CD14-positive monocyte (primary cell): ENCODE measurements around the gene GLT6D1. TPM values are rescaled to one million over a fixed set of nuclear protein-coding genes. Genes with fewer than 3 reads are reported as not detected.

Experiments
- DNase-seq, 3 donors: peaks; one replicate each; pipeline ENCODE4 v3.0.0-alpha.2; 2011 to 2022
- H2AFZ ChIP-seq: 2 replicates; pipeline ENCODE4 v1.6.0; 2012; ENCODE audit warnings: mild to moderate bottlenecking, low read depth, low read length, inconsistent platforms; ENCODE audit not compliant: insufficient read depth, poor library complexity, severe bottlenecking
- H3K27ac ChIP-seq, 2 donors: 1 replicate in 1 of 2; 2 replicates in 1 of 2; pipeline ENCODE4 v1.5.1; 2012 to 2013; ENCODE audit warnings: low read length in 2 of 2, control low read depth in 1 of 2, inconsistent platforms in 1 of 2, low read depth in 1 of 2, mild to moderate bottlenecking in 1 of 2
- H3K27me3 ChIP-seq, 2 donors: one replicate each; pipeline versions ENCODE4 v1.6.0 to v1.6.1; 2011 to 2013; ENCODE audit warnings: low read length in 2 of 2; ENCODE audit not compliant: control insufficient read depth in 2 of 2, insufficient read depth in 2 of 2
- H3K36me3 ChIP-seq, 2 donors: replicated peaks in 1 of 2; 1 replicate in 1 of 2; 2 replicates in 1 of 2; pipeline versions ENCODE4 v1.5.1 to v1.6.1; 2012 to 2013; ENCODE audit warnings: low read length in 2 of 2, control low read depth in 1 of 2, inconsistent platforms in 1 of 2, mild to moderate bottlenecking in 1 of 2; ENCODE audit not compliant: insufficient read depth in 2 of 2, control insufficient read depth in 1 of 2
- H3K4me1 ChIP-seq, 2 donors: 1 replicate in 1 of 2; 2 replicates in 1 of 2; pipeline versions ENCODE4 v1.5.1 to v1.6.1; 2012 to 2013; ENCODE audit warnings: low read length in 2 of 2, control low read depth in 1 of 2, inconsistent platforms in 1 of 2, mild to moderate bottlenecking in 1 of 2, moderate library complexity in 1 of 2; ENCODE audit not compliant: insufficient read depth in 2 of 2, control insufficient read depth in 1 of 2
- H3K4me2 ChIP-seq: replicated peaks from 2 replicates; pipeline ENCODE3; 2012; ENCODE audit warnings: low read length, moderate library complexity, mild to moderate bottlenecking; ENCODE audit not compliant: poor library complexity, severe bottlenecking; ENCODE audit errors: extremely low read depth
- H3K4me3 ChIP-seq, 3 experiments: fragments of 200-600 bp in 1 of 3; sonication (generic) in 1 of 3; replicated peaks in 1 of 3; 1 replicate in 2 of 3; 2 replicates in 1 of 3; pipeline ENCODE4 v1.5.1; 2011 to 2013; ENCODE audit warnings: low read length in 3 of 3, mild to moderate bottlenecking in 3 of 3, control low read depth in 2 of 3, low read depth in 2 of 3, inconsistent platforms in 1 of 3, moderate library complexity in 1 of 3
- H3K79me2 ChIP-seq: 2 replicates; pipeline ENCODE4 v1.6.0; 2012; ENCODE audit warnings: mild to moderate bottlenecking, control low read depth, inconsistent platforms, low read length, moderate library complexity; ENCODE audit not compliant: insufficient read depth
- H3K9ac ChIP-seq: 2 replicates; pipeline ENCODE4 v1.6.0; 2017; ENCODE audit warnings: low read length, mild to moderate bottlenecking; ENCODE audit not compliant: insufficient read depth, poor library complexity, severe bottlenecking
- H3K9me3 ChIP-seq, 2 donors: replicated peaks in 1 of 2; 1 replicate in 1 of 2; 2 replicates in 1 of 2; pipeline versions ENCODE4 v1.5.1 to v1.6.1; 2012 to 2013; ENCODE audit warnings: low read length in 2 of 2, control low read depth in 1 of 2; ENCODE audit not compliant: control insufficient read depth in 1 of 2, insufficient read depth in 1 of 2
- H4K20me1 ChIP-seq: 2 replicates; pipeline ENCODE4 v1.6.0; 2012; ENCODE audit warnings: mild to moderate bottlenecking, low read length, control low read depth, moderate library complexity; ENCODE audit not compliant: insufficient read depth
- H3K27ac Mint-ChIP-seq, 7 donors: one replicate each; pipeline ENCODE4 v1.8.0; 2020; ENCODE audit warnings: mild to moderate bottlenecking in 7 of 7, mixed read lengths in 7 of 7, moderate library complexity in 6 of 7, inconsistent platforms in 2 of 7
- H3K27me3 Mint-ChIP-seq, 3 donors: one replicate each; pipeline ENCODE4 v1.8.0; 2021 to 2022; ENCODE audit warnings: low read depth in 3 of 3, mild to moderate bottlenecking in 3 of 3, mixed read lengths in 3 of 3, moderate library complexity in 3 of 3, inconsistent platforms in 1 of 3
- H3K36me3 Mint-ChIP-seq, 2 donors: one replicate each; pipeline ENCODE4 v1.8.0; 2020; ENCODE audit warnings: mixed read lengths in 2 of 2, inconsistent platforms in 1 of 2, mild to moderate bottlenecking in 1 of 2
- H3K4me1 Mint-ChIP-seq: one replicate; pipeline ENCODE4 v1.8.0; 2020; ENCODE audit warnings: mild to moderate bottlenecking, mixed read lengths
- H3K4me3 Mint-ChIP-seq, 2 donors: one replicate each; pipeline ENCODE4 v1.8.0; 2020; ENCODE audit warnings: mild to moderate bottlenecking in 2 of 2, mixed read lengths in 2 of 2, moderate library complexity in 1 of 2
- H3K9me3 Mint-ChIP-seq, 7 donors: one replicate each; pipeline ENCODE4 v1.8.0; 2020 to 2022; ENCODE audit warnings: mixed read lengths in 7 of 7, mild to moderate bottlenecking in 6 of 7, moderate library complexity in 6 of 7, inconsistent platforms in 2 of 7
- WGBS: methylation state at CpG from one replicate; pipeline ENCODE4 v1.1.5; 2013; ENCODE audit warnings: missing lambda C conversion rate; ENCODE audit not compliant: insufficient coverage; 5-methylcytosine and 5-hydroxymethylcytosine counted together
- intact Hi-C, 2 donors: fragments of 100-400 bp; cut with micrococcal nuclease; formaldehyde crosslinking; loops; one replicate each; pipeline versions ENCODE4 v1.15.0 to v1.15.1; 2023
- polyA plus RNA-seq, 3 donors: library from polyadenylated mRNA; depleted of rRNA in 1 of 3; unstranded in 2 of 3; stranded (reverse) in 1 of 3; fragments of 300-500 nt in 2 of 3; fragments of >200 nt in 1 of 3; fragmentation: Illumina TruSeq in 2 of 3; gene quantifications; 1 replicate in 2 of 3; 2 replicates in 1 of 3; pipeline ENCODE4 v1.2.3, GENCODE V29; 2012 to 2021
- TF ChIP-seq, protein P1 (sequence below): fragments of 200-600 bp; IDR thresholded peaks from one replicate; pipeline ENCODE4 v1.8.0; 2022; ENCODE audit warnings: antibody characterized with exemption, mild to moderate bottlenecking

Gene GLT6D1
- polyA plus RNA-seq, 3 donors: not detected

DNA sequence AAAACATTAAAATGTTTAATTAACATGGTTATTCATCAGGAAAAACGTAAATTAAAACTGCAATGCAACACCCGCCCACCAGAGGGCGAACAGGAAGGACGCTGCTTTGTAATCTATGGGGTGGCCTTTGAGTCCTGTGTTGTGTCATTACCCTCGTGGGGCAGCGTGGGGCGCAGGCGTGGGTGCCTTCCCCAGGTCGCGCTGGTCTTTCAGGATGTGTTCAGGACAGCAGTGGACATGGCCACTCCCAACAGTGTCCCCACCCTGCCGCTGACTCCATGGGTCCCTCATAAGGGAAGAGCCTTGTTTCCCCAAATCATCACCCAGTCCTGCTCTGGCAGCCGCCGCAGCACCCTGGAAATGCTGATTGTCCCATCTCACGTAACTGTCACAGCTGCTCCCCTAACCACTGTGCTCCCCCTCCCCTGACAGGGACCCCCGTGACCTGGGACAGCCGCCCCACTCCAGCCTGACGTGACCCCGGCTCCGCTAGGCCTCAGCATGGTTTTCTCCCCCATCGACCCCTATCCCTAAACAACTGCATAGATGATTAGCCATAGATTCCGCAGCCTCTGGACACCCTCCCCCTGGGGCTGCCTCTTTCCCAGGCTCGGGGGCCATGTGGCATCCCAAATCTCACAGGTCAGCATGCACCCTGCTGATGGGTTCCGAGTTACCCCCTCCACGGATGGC lies 36.4 kb downstream of the GLT6D1 start:
- peaks cover 2 to 11% (median 10%) of the 10 kb centered on the region in 3 donors for H3K27me3 Mint-ChIP-seq
- H3K4me2 ChIP-seq: no peak overlapping the region
- no peak overlapping the region for H3K27ac ChIP-seq
- WGBS: 61% methylated on average over 21 of the region's 24 CpGs
- no peaks in the 10 kb centered on the region for H3K79me2 ChIP-seq
- H3K4me1 Mint-ChIP-seq: no peaks in the 10 kb centered on the region
- no peaks in the 10 kb centered on the region for H3K9me3 ChIP-seq
- H3K9me3 Mint-ChIP-seq: peaks cover 0 to 2% (median 0%) of the 10 kb centered on the region in 7 donors
- no peaks in the 10 kb centered on the region for H4K20me1 ChIP-seq
- intact Hi-C loops: loop anchor here in 1 of 2 donors (10.0 kb wide), 1 partner anchor 682 kb away; no protein-coding TSS in a partner anchor
- DNase-seq: peak; percentile 16 to 46 (median 37)
- H3K4me3 ChIP-seq: no peak overlapping the region
- no peak overlapping the region for H3K9ac ChIP-seq
- no peak overlapping the region for H3K27ac Mint-ChIP-seq
- peaks cover 0 to 3% of the 10 kb centered on the region in 2 donors for H3K27me3 ChIP-seq
- H2AFZ ChIP-seq: no peak overlapping the region
- no peaks in the 10 kb centered on the region for H3K36me3 Mint-ChIP-seq
- TF ChIP-seq, protein P1, sequence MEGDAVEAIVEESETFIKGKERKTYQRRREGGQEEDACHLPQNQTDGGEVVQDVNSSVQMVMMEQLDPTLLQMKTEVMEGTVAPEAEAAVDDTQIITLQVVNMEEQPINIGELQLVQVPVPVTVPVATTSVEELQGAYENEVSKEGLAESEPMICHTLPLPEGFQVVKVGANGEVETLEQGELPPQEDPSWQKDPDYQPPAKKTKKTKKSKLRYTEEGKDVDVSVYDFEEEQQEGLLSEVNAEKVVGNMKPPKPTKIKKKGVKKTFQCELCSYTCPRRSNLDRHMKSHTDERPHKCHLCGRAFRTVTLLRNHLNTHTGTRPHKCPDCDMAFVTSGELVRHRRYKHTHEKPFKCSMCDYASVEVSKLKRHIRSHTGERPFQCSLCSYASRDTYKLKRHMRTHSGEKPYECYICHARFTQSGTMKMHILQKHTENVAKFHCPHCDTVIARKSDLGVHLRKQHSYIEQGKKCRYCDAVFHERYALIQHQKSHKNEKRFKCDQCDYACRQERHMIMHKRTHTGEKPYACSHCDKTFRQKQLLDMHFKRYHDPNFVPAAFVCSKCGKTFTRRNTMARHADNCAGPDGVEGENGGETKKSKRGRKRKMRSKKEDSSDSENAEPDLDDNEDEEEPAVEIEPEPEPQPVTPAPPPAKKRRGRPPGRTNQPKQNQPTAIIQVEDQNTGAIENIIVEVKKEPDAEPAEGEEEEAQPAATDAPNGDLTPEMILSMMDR: peak; percentile 89
- H3K4me3 Mint-ChIP-seq: no peak overlapping the region
- H3K4me1 ChIP-seq: no peaks in the 10 kb centered on the region
- H3K36me3 ChIP-seq: no peaks in the 10 kb centered on the region

- Histone ChIP-seq H3K9ac (no peak overlapping the region), H3K27me3 (peaks cover 0 to 3% of the 10 kb centered on the region in 2 donors), H3K9me3 (no peaks in the 10 kb centered on the region), H3K4me2 (no peak overlapping the region), H3K4me1 (no peaks in the 10 kb centered on the region), H3K27ac (no peak overlapping the region), H3K79me2 (no peaks in the 10 kb centered on the region), H4K20me1 (no peaks in the 10 kb centered on the region), H3K36me3 (no peaks in the 10 kb centered on the region), H2AFZ (no peak overlapping the region), H3K4me3 (no peak overlapping the region)
- TF ChIP-seq, protein P1: no peak
- WGBS: 86% methylated on average over 2 of the region's 8 CpGs
- Mint-ChIP-seq H3K27ac (no peak overlapping the region), H3K27me3 (peaks cover 5 to 11% (median 10%) of the 10 kb centered on the region in 3 donors), H3K4me3 (no peak overlapping the region), H3K4me1 (no peaks in the 10 kb centered on the region), H3K36me3 (no peaks in the 10 kb centered on the region), H3K9me3 (peaks cover 0 to 4% (median 0%) of the 10 kb centered on the region in 7 donors)
- DNase-seq: no peak
- intact Hi-C loops: loop anchor here in 1 of 2 donors (10.0 kb wide), 1 partner anchor 683 kb away; no protein-coding TSS in a partner anchor
Observed at GRCh38 chr9:135601988-135602387, 37.4 kb downstream of the GLT6D1 start.
